Vagina (tissue), 2 donors: ENCODE measurements around the gene ANTXR1. TPM values are rescaled to one million over a fixed set of nuclear protein-coding genes. Genes with fewer than 3 reads are reported as not detected.

Experiments used
- DNase-seq, 2 donors: peaks; one replicate each; pipeline ENCODE4 v3.0.0-alpha.2; 2017; ENCODE audit errors: extremely low spot score in 2 of 2
- H3K27ac ChIP-seq: fragments of 200-600 bp; sonication (generic); one replicate; pipeline ENCODE4 v1.5.1; 2019
- H3K27me3 ChIP-seq: fragments of 200-600 bp; sonication (generic); one replicate; pipeline ENCODE4 v1.5.1; 2019
- H3K36me3 ChIP-seq, 2 donors: fragments of 200-600 bp; sonication (generic); one replicate each; pipeline ENCODE4 v1.5.1; 2017 to 2019
- H3K4me1 ChIP-seq: fragments of 200-600 bp; sonication (generic); one replicate; pipeline ENCODE4 v1.5.1; 2019
- H3K4me3 ChIP-seq, 2 donors: fragments of 200-600 bp; sonication (generic); 1 replicate in 1 of 2; 2 replicates in 1 of 2; pipeline ENCODE4 v1.5.1; 2016 to 2019
- H3K9me3 ChIP-seq: fragments of 200-600 bp; sonication (generic); one replicate; pipeline ENCODE4 v1.5.1; 2019
- CTCF ChIP-seq, 3 experiments: fragments of 450-650 bp in 2 of 3; fragments of 200-600 bp in 1 of 3; sonication (generic) in 1 of 3; IDR thresholded peaks; one replicate each; pipeline ENCODE4 v1.5.1; 2017 to 2019; ENCODE audit warnings: antibody characterized with exemption in 3 of 3, mild to moderate bottlenecking in 2 of 3, moderate library complexity in 2 of 3
- POLR2A ChIP-seq, 2 donors: fragments of 450-650 bp; IDR thresholded peaks; one replicate each; pipeline ENCODE4 v1.6.1; 2017; ENCODE audit warnings: antibody characterized with exemption in 2 of 2, mild to moderate bottlenecking in 2 of 2, moderate library complexity in 2 of 2
- POLR2AphosphoS5 ChIP-seq, 2 donors: sonication (generic); formaldehyde crosslinking; IDR thresholded peaks; one replicate each; pipeline ENCODE4 v1.9.0; 2017; ENCODE audit warnings: antibody characterized with exemption in 2 of 2, mild to moderate bottlenecking in 2 of 2, low read depth in 1 of 2; ENCODE audit not compliant: insufficient read depth in 1 of 2
- intact Hi-C: fragments of 100-400 bp; cut with DNase I; formaldehyde crosslinking; loops from one replicate; pipeline ENCODE4 v1.15.1; 2023
- total RNA-seq: library from RNA; depleted of rRNA; stranded (reverse); fragments of >200 nt; gene quantifications from one replicate; pipeline ENCODE4 v1.2.3, GENCODE V29; 2016

Gene ANTXR1
- total RNA-seq, 1 donor from 2014 or later = 102 TPM

- no peak overlapping the region for H3K4me3 ChIP-seq
- H3K27ac ChIP-seq = peak overlapping the region; percentile 27
- no peaks in the 10 kb centered on the region for H3K36me3 ChIP-seq
- no peak for DNase-seq
- intact Hi-C loops = no loop called here
- no peaks in the 10 kb centered on the region for H3K27me3 ChIP-seq
- TF ChIP-seq CTCF (IDR thresholded peaks at IDR 0.05) (no peak), POLR2A (IDR thresholded peaks at IDR 0.05) (no peak), POLR2AphosphoS5 (IDR thresholded peaks at IDR 0.05; ENCODE audit: insufficient read depth in 1 of 2, low read depth in 1 of 2) (no peak)
- H3K4me1 ChIP-seq = peaks cover 56% of the 10 kb centered on the region
- no peaks in the 10 kb centered on the region for H3K9me3 ChIP-seq
Observed at GRCh38 chr2:69111076-69111475, 98.1 kb downstream of the ANTXR1 start.

GRCh38 chr2:69113627-69114026 lies 100.6 kb downstream of the ANTXR1 start:
- Histone ChIP-seq H3K27ac (peak overlapping the region; percentile 27), H3K36me3 (no peaks in the 10 kb centered on the region), H3K4me1 (peaks cover 65% of the 10 kb centered on the region), H3K9me3 (no peaks in the 10 kb centered on the region), H3K27me3 (no peaks in the 10 kb centered on the region), H3K4me3 (no peak overlapping the region)
- no peak for DNase-seq
- intact Hi-C loops = no loop called here
- TF ChIP-seq CTCF (IDR thresholded peaks at IDR 0.05) = no peak
- TF ChIP-seq POLR2AphosphoS5 (IDR thresholded peaks at IDR 0.05; ENCODE audit: insufficient read depth in 1 of 2, low read depth in 1 of 2) = no peak
- TF ChIP-seq POLR2A (IDR thresholded peaks at IDR 0.05) = no peak

- no peak overlapping the region for H3K4me3 ChIP-seq
- H3K4me1 ChIP-seq = peaks cover 64% of the 10 kb centered on the region
- peak overlapping the region; percentile 68 for H3K27ac ChIP-seq
- H3K9me3 ChIP-seq = no peaks in the 10 kb centered on the region
- intact Hi-C loops = no loop called here
- no peak for DNase-seq
- H3K27me3 ChIP-seq = no peaks in the 10 kb centered on the region
- TF ChIP-seq POLR2A (IDR thresholded peaks at IDR 0.05) = no peak
- no peak for TF ChIP-seq CTCF (IDR thresholded peaks at IDR 0.05)
- TF ChIP-seq POLR2AphosphoS5 (IDR thresholded peaks at IDR 0.05; ENCODE audit: insufficient read depth in 1 of 2, low read depth in 1 of 2) = no peak
- no peaks in the 10 kb centered on the region for H3K36me3 ChIP-seq
Observed at GRCh38 chr2:69114534-69114933, 101.6 kb downstream of the ANTXR1 start.

- Histone ChIP-seq H3K27me3 (no peaks in the 10 kb centered on the region), H3K9me3 (no peaks in the 10 kb centered on the region), H3K4me3 (no peak overlapping the region), H3K4me1 (peaks cover 50% of the 10 kb centered on the region), H3K36me3 (no peaks in the 10 kb centered on the region), H3K27ac (peak overlapping the region; percentile 68)
- no peak for DNase-seq
- intact Hi-C loops = no loop called here
- TF ChIP-seq POLR2A (IDR thresholded peaks at IDR 0.05) (no peak), POLR2AphosphoS5 (IDR thresholded peaks at IDR 0.05; ENCODE audit: insufficient read depth in 1 of 2, low read depth in 1 of 2) (no peak), CTCF (IDR thresholded peaks at IDR 0.05) (no peak)
Observed at GRCh38 chr2:69116438-69116837, 103.5 kb downstream of the ANTXR1 start.

- no peak for DNase-seq
- Histone ChIP-seq H3K27ac (peak overlapping the region; percentile 15), H3K4me3 (no peak overlapping the region), H3K9me3 (no peaks in the 10 kb centered on the region), H3K36me3 (no peaks in the 10 kb centered on the region), H3K4me1 (peaks cover 44% of the 10 kb centered on the region), H3K27me3 (no peaks in the 10 kb centered on the region)
- intact Hi-C loops = no loop called here
- TF ChIP-seq POLR2A (IDR thresholded peaks at IDR 0.05) = no peak
- TF ChIP-seq POLR2AphosphoS5 (IDR thresholded peaks at IDR 0.05; ENCODE audit: insufficient read depth in 1 of 2, low read depth in 1 of 2) = no peak
- no peak for TF ChIP-seq CTCF (IDR thresholded peaks at IDR 0.05)
Observed at GRCh38 chr2:69118609-69119008, 105.6 kb downstream of the ANTXR1 start.
